Natural killer cell treated with Interleukin-12 subunit alpha and Interleukin-12 subunit beta and Interleukin-15 and Interleukin-18, amount 100 ng/mL, for 72 hours (primary cell): Measurements from ENCODE around the gene RPN2. TPM values are rescaled to one million over a fixed set of nuclear protein-coding genes. Genes with fewer than 3 reads are reported as not detected.
A peak's percentile ranks its signal among the peaks of the same experiment; 100 is the strongest.

Source experiments
- ATAC-seq, 2 donors: fragments of 150-1000 bp; cut with Tn5 transposase in 1 of 2; sonication (Bioruptor Pico), chemical (Tn5 transposase) in 1 of 2; 2 replicates each; pipeline ENCODE4 v1.10.0; 2021
- DNase-seq: peaks from one replicate; pipeline ENCODE4 v3.0.0; 2022; ENCODE audit warnings: low spot score
- H3K27ac Mint-ChIP-seq, 2 donors: 1 replicate in 1 of 2; 2 replicates in 1 of 2; pipeline ENCODE4 v1.8.0; 2022; ENCODE audit warnings: mixed read lengths in 2 of 2, mild to moderate bottlenecking in 1 of 2, moderate library complexity in 1 of 2
- H3K27me3 Mint-ChIP-seq, 2 donors: 1 replicate in 1 of 2; 2 replicates in 1 of 2; pipeline ENCODE4 v1.8.0; 2022; ENCODE audit warnings: mixed read lengths in 2 of 2
- H3K36me3 Mint-ChIP-seq: one replicate; pipeline ENCODE4 v1.8.0; 2022; ENCODE audit warnings: mixed read lengths
- H3K4me1 Mint-ChIP-seq, 2 donors: 1 replicate in 1 of 2; 2 replicates in 1 of 2; pipeline ENCODE4 v1.8.0; 2022; ENCODE audit warnings: low read depth in 2 of 2, mixed read lengths in 2 of 2, mild to moderate bottlenecking in 1 of 2
- H3K4me3 Mint-ChIP-seq: one replicate; pipeline ENCODE4 v1.8.0; 2022; ENCODE audit warnings: mixed read lengths
- H3K9me3 Mint-ChIP-seq: 2 replicates; pipeline ENCODE4 v1.8.0; 2022; ENCODE audit warnings: mixed read lengths
- total RNA-seq, 2 donors: library from RNA; stranded (reverse); gene quantifications; one replicate each; pipeline ENCODE4 v1.2.3, GENCODE V29; 2022

Gene RPN2
- total RNA-seq, 2 donors from 2014 or later = 211 to 259 TPM

- ATAC-seq (no peak), DNase-seq (no peak)
- Mint-ChIP-seq H3K27ac (no peak overlapping the region), H3K4me3 (no peak overlapping the region), H3K27me3 (no peaks in the 10 kb centered on the region), H3K36me3 (no peaks in the 10 kb centered on the region), H3K4me1 (no peaks in the 10 kb centered on the region), H3K9me3 (no peaks in the 10 kb centered on the region)
These were observed 67.6 kb downstream of the RPN2 start for GRCh38 chr20:37246736-37247135.

GRCh38 chr20:37247547-37247946 is 68.4 kb downstream of the RPN2 start:
- no peak for DNase-seq
- ATAC-seq = no peak
- Mint-ChIP-seq H3K4me3 (no peak overlapping the region), H3K9me3 (no peaks in the 10 kb centered on the region), H3K27me3 (no peaks in the 10 kb centered on the region), H3K27ac (no peak overlapping the region), H3K4me1 (no peaks in the 10 kb centered on the region), H3K36me3 (no peaks in the 10 kb centered on the region)

GRCh38 chr20:37249304-37249703 is 70.2 kb downstream of the RPN2 start:
- no peaks in the 10 kb centered on the region for H3K36me3 Mint-ChIP-seq
- no peaks in the 10 kb centered on the region for H3K4me1 Mint-ChIP-seq
- no peak for DNase-seq
- ATAC-seq = no peak
- no peaks in the 10 kb centered on the region for H3K9me3 Mint-ChIP-seq
- no peaks in the 10 kb centered on the region for H3K27me3 Mint-ChIP-seq
- no peak overlapping the region for H3K4me3 Mint-ChIP-seq
- no peak overlapping the region for H3K27ac Mint-ChIP-seq

GRCh38 chr20:37251825-37252477 is 72.8 kb downstream of the RPN2 start:
- Mint-ChIP-seq H3K36me3 (no peaks in the 10 kb centered on the region), H3K4me3 (no peak overlapping the region), H3K9me3 (no peaks in the 10 kb centered on the region), H3K4me1 (no peaks in the 10 kb centered on the region), H3K27ac (no peak overlapping the region), H3K27me3 (no peaks in the 10 kb centered on the region)
- DNase-seq (no peak), ATAC-seq (no peak)

GRCh38 chr20:37253087-37253486 is 74.0 kb downstream of the RPN2 start:
- no peak overlapping the region for H3K27ac Mint-ChIP-seq
- no peaks in the 10 kb centered on the region for H3K27me3 Mint-ChIP-seq
- no peak overlapping the region for H3K4me3 Mint-ChIP-seq
- ATAC-seq = no peak
- no peaks in the 10 kb centered on the region for H3K4me1 Mint-ChIP-seq
- H3K36me3 Mint-ChIP-seq = no peaks in the 10 kb centered on the region
- DNase-seq = no peak
- H3K9me3 Mint-ChIP-seq = no peaks in the 10 kb centered on the region

GRCh38 chr20:37254114-37254878 is 75.2 kb downstream of the RPN2 start:
- Mint-ChIP-seq H3K9me3 (no peaks in the 10 kb centered on the region), H3K27ac (no peak overlapping the region), H3K4me3 (no peak overlapping the region), H3K4me1 (no peaks in the 10 kb centered on the region), H3K27me3 (no peaks in the 10 kb centered on the region), H3K36me3 (no peaks in the 10 kb centered on the region)
- ATAC-seq (peak in 1 of 2 donors; percentile 29), DNase-seq (no peak)

- H3K4me3 Mint-ChIP-seq = no peak overlapping the region
- peaks cover 0 to 7% of the 10 kb centered on the region in 2 donors for H3K27me3 Mint-ChIP-seq
- ATAC-seq (no peak), DNase-seq (no peak)
- no peaks in the 10 kb centered on the region for H3K4me1 Mint-ChIP-seq
- H3K27ac Mint-ChIP-seq = no peak overlapping the region
- H3K9me3 Mint-ChIP-seq = no peaks in the 10 kb centered on the region
- no peaks in the 10 kb centered on the region for H3K36me3 Mint-ChIP-seq
These were observed 77.2 kb downstream of the RPN2 start for GRCh38 chr20:37256286-37256685.

GRCh38 chr20:37257530-37257929 is 78.4 kb downstream of the RPN2 start:
- Mint-ChIP-seq H3K36me3 (no peaks in the 10 kb centered on the region), H3K4me1 (no peaks in the 10 kb centered on the region), H3K27ac (no peak overlapping the region), H3K9me3 (no peaks in the 10 kb centered on the region), H3K4me3 (no peak overlapping the region), H3K27me3 (peaks cover 5 to 7% of the 10 kb centered on the region in 2 donors)
- ATAC-seq (no peak), DNase-seq (no peak)

GRCh38 chr20:37257988-37258387 is 78.9 kb downstream of the RPN2 start:
- Mint-ChIP-seq H3K36me3 (no peaks in the 10 kb centered on the region), H3K4me3 (no peak overlapping the region), H3K27ac (no peak overlapping the region), H3K4me1 (no peaks in the 10 kb centered on the region), H3K27me3 (peaks cover 5 to 7% of the 10 kb centered on the region in 2 donors), H3K9me3 (no peaks in the 10 kb centered on the region)
- no peak for DNase-seq
- peak in 1 of 2 donors; percentile 2 for ATAC-seq

- Mint-ChIP-seq H3K27ac (no peak overlapping the region), H3K9me3 (no peaks in the 10 kb centered on the region), H3K4me1 (no peaks in the 10 kb centered on the region), H3K36me3 (no peaks in the 10 kb centered on the region), H3K4me3 (no peak overlapping the region), H3K27me3 (peaks cover 5 to 7% of the 10 kb centered on the region in 2 donors)
- ATAC-seq (no peak), DNase-seq (no peak)
These were observed 79.9 kb downstream of the RPN2 start for GRCh38 chr20:37259031-37259430.

- no peak overlapping the region for H3K4me3 Mint-ChIP-seq
- DNase-seq (no peak), ATAC-seq (no peak)
- H3K9me3 Mint-ChIP-seq = no peaks in the 10 kb centered on the region
- no peak overlapping the region for H3K27ac Mint-ChIP-seq
- H3K27me3 Mint-ChIP-seq = peaks cover 5 to 7% of the 10 kb centered on the region in 2 donors
- no peaks in the 10 kb centered on the region for H3K4me1 Mint-ChIP-seq
- H3K36me3 Mint-ChIP-seq = no peaks in the 10 kb centered on the region
These were observed 80.7 kb downstream of the RPN2 start for GRCh38 chr20:37259865-37260264.

GRCh38 chr20:37260923-37261322 is 81.8 kb downstream of the RPN2 start:
- no peaks in the 10 kb centered on the region for H3K4me1 Mint-ChIP-seq
- no peak overlapping the region for H3K4me3 Mint-ChIP-seq
- DNase-seq = no peak
- H3K36me3 Mint-ChIP-seq = no peaks in the 10 kb centered on the region
- H3K27ac Mint-ChIP-seq = no peak overlapping the region
- no peaks in the 10 kb centered on the region for H3K9me3 Mint-ChIP-seq
- peaks cover 5 to 7% of the 10 kb centered on the region in 2 donors for H3K27me3 Mint-ChIP-seq
- ATAC-seq = no peak

GRCh38 chr20:37261714-37262113 is 82.6 kb downstream of the RPN2 start, which contains the start of gene GHRH:
GHRH (minus strand) TSS chr20:37261814; CDS start chr20:37256889, 4,925 bp downstream.
- H3K27ac Mint-ChIP-seq = no peak within 1 kb of the TSS
- peaks cover 5 to 8% of the 10 kb centered on the region in 2 donors for H3K27me3 Mint-ChIP-seq
- no peaks in the 10 kb centered on the region for H3K36me3 Mint-ChIP-seq
- no peaks in the 10 kb centered on the region for H3K4me1 Mint-ChIP-seq
- no peaks in the 10 kb centered on the region for H3K9me3 Mint-ChIP-seq
- DNase-seq = no peak
- no peak for ATAC-seq
- H3K4me3 Mint-ChIP-seq = no peak within 1 kb of the TSS

- ATAC-seq (no peak), DNase-seq (no peak)
- Mint-ChIP-seq H3K4me1 (no peaks in the 10 kb centered on the region), H3K4me3 (no peak overlapping the region), H3K36me3 (no peaks in the 10 kb centered on the region), H3K9me3 (no peaks in the 10 kb centered on the region), H3K27me3 (peaks cover 7 to 15% of the 10 kb centered on the region in 2 donors), H3K27ac (no peak overlapping the region)
These were observed 83.4 kb downstream of the RPN2 start for GRCh38 chr20:37262505-37262904.
